GM12878 (cell line): Measurements from ENCODE around the gene TLL2. TPM values are rescaled to one million over a fixed set of nuclear protein-coding genes. Genes with fewer than 3 reads are reported as not detected.

Source experiments
- ATAC-seq: fragments of 200-7000 bp; cut with Tn5 transposase; 3 replicates; pipeline ENCODE4 v1.9.1; 2020; ENCODE audit warnings: mild to moderate bottlenecking, moderate library complexity
- BruUV-seq: library from RNA; stranded (reverse); fragments of 400-500 nt; replicated peaks from 2 replicates; lab custom pipeline; 2021; lab: Mats Ljungman, UMichigan
- CTCF ChIA-PET: fragments of 300-600 bp; sonication (Branson Sonifier 250); formaldehyde crosslinking; extraction: SDS; loops from one replicate; lab custom pipeline; 2021; ENCODE audit warnings: inconsistent platforms; lab: Yijun Ruan, JAX
- POLR2A ChIA-PET: fragments of 350-600 bp; formaldehyde crosslinking; extraction: SDS; loops from one replicate; lab custom pipeline; 2021; ENCODE audit warnings: inconsistent platforms; lab: Charles Lee
- RAD21 ChIA-PET: fragments of 300-600 bp; sonication (Branson Sonifier 250); formaldehyde crosslinking; loops from one replicate; lab custom pipeline; 2023; ENCODE audit warnings: antibody characterized with exemption; ENCODE audit not compliant: unreplicated experiment; lab: Charles Lee
- SMC1A ChIA-PET: fragments of 300-600 bp; sonication (Branson Sonifier 250); formaldehyde crosslinking; loops from one replicate; lab custom pipeline; 2023; ENCODE audit not compliant: unreplicated experiment, uncharacterized antibody; lab: Charles Lee
- DNase-seq: peaks from one replicate; pipeline ENCODE4 v3.0.0-alpha.2; 2011; ENCODE audit warnings: low read depth, low spot score
- FAIRE-seq: peaks from 3 replicates; lab custom pipeline; 2011; peaks lifted over from hg19 to GRCh38; lab: Jason Lieb, UNC
- H2AFZ ChIP-seq: 2 replicates; pipeline ENCODE4 v1.6.0; 2011; ENCODE audit warnings: low read depth, low read length, control low read depth; ENCODE audit not compliant: control insufficient read depth
- H3K27ac ChIP-seq: 2 replicates; pipeline ENCODE4 v1.5.1; 2011; ENCODE audit warnings: control low read depth; ENCODE audit not compliant: control insufficient read depth, insufficient read depth
- H3K27me3 ChIP-seq, 2 experiments: replicated peaks in 1 of 2; 2 replicates each; pipeline versions ENCODE4 v1.6.0 to v1.6.1; 2011; ENCODE audit warnings: low read length in 1 of 2; ENCODE audit not compliant: control insufficient read depth in 2 of 2, insufficient read depth in 2 of 2
- H3K36me3 ChIP-seq, 2 experiments: 2 replicates each; pipeline ENCODE4 v1.5.1; 2011; ENCODE audit warnings: low read length in 1 of 2; ENCODE audit not compliant: control insufficient read depth in 2 of 2, insufficient read depth in 2 of 2
- H3K4me1 ChIP-seq: 2 replicates; pipeline ENCODE4 v1.6.1; 2011; ENCODE audit warnings: mild to moderate bottlenecking, low read length, moderate library complexity, mixed read lengths; ENCODE audit not compliant: control insufficient read depth, insufficient read depth
- H3K4me2 ChIP-seq: 2 replicates; pipeline ENCODE4 v1.6.0; 2011; ENCODE audit warnings: control low read depth; ENCODE audit not compliant: control insufficient read depth, insufficient read depth
- H3K4me3 ChIP-seq: fragments of 200-600 bp; sonication (generic); 2 replicates; pipeline ENCODE4 v1.5.1; 2016
- H3K79me2 ChIP-seq: 2 replicates; pipeline ENCODE4 v1.6.0; 2011; ENCODE audit warnings: low read length; ENCODE audit not compliant: control insufficient read depth, insufficient read depth
- H3K9ac ChIP-seq: 2 replicates; pipeline ENCODE4 v1.8.0; 2011; ENCODE audit warnings: low read length, control low read depth, mixed read lengths; ENCODE audit not compliant: control insufficient read depth, insufficient read depth
- H3K9me3 ChIP-seq: replicated peaks from 3 replicates; pipeline ENCODE4 v1.5.1; 2011; ENCODE audit warnings: mild to moderate bottlenecking, low read length; ENCODE audit not compliant: control insufficient read depth, insufficient read depth
- H4K20me1 ChIP-seq: 2 replicates; pipeline ENCODE4 v1.6.0; 2011; ENCODE audit not compliant: control insufficient read depth, insufficient read depth
- NFYB ChIP-seq: IDR thresholded peaks from 2 replicates; pipeline ENCODE4 v1.6.1; 2011; ENCODE audit warnings: low read depth, mild to moderate bottlenecking, low read length, improper control_type of control experiment, moderate library complexity; ENCODE audit not compliant: insufficient read depth
- POU2F2 ChIP-seq: IDR thresholded peaks from 3 replicates; pipeline ENCODE4 v1.6.1; 2011; ENCODE audit warnings: low read depth, mild to moderate bottlenecking, low read length, borderline replicate concordance
- SREBF2 ChIP-seq: IDR thresholded peaks from 2 replicates; pipeline ENCODE4 v1.6.1; 2012; ENCODE audit warnings: mild to moderate bottlenecking, low read length
- ZNF217 ChIP-seq: fragments of 450-650 bp; IDR thresholded peaks from 2 replicates; pipeline ENCODE4 v1.6.1; 2017; ENCODE audit warnings: antibody characterized with exemption, mild to moderate bottlenecking
- WGBS: methylation state at CpG from one replicate; pipeline ENCODE4 v1.1.6; 2016; ENCODE audit warnings: low lambda C conversion rate; ENCODE audit not compliant: insufficient replicate concordance, insufficient coverage; ENCODE audit errors: missing lambda C conversion rate; 5-methylcytosine and 5-hydroxymethylcytosine counted together
- in situ Hi-C: fragments of 300-500 bp; cut with MboI; formaldehyde crosslinking; loops from 9 replicates; pipeline ENCODE4 v1.14.3; 2018; ENCODE audit warnings: mixed read lengths
- intact Hi-C: fragments of 100-400 bp; cut with micrococcal nuclease; formaldehyde crosslinking; loops from one replicate; pipeline ENCODE4 v1.14.2; 2022; ENCODE audit not compliant: unreplicated experiment
- polyA plus RNA-seq, 11 experiments: library from polyadenylated mRNA; depleted of rRNA in 4 of 11; unstranded in 6 of 11; stranded (reverse) in 5 of 11; fragments of >200 nt; fragmentation: Nextera tagmentation in 4 of 11; fragmentation: Illumina TruSeq in 1 of 11; extraction: Ambion mirVana in 4 of 11; extraction: Trizol in 1 of 11; gene quantifications; 1 replicate in 1 of 11; 2 replicates in 10 of 11; pipeline versions ENCODE4 v1.2.1 to v1.2.3, GENCODE V29; 2011 to 2016; ENCODE audit warnings: inconsistent platforms in 2 of 11, missing spikeins in 2 of 11, low read depth in 1 of 11
- total RNA-seq, 4 experiments: library from RNA; depleted of rRNA in 3 of 4; stranded (reverse); fragments of >200 nt in 3 of 4; fragmentation: Illumina TruSeq in 1 of 4; extraction: Trizol in 1 of 4; gene quantifications; 2 replicates each; pipeline versions ENCODE4 v1.2.1 to v1.2.3, GENCODE V29; 2013 to 2021
- TF ChIP-seq, protein P1 (sequence below): IDR thresholded peaks from 2 replicates; pipeline ENCODE4 v1.6.1; 2012; ENCODE audit warnings: low read depth, low read length, improper control_type of control experiment

TLL2 gene
- total and polyA plus RNA-seq, 10 of the 15 experiments (the other 5 are each of a cell fraction or from before 2014, with no cell fraction given), result 0.02 to 2.1 (median 0.52) TPM

DNA sequence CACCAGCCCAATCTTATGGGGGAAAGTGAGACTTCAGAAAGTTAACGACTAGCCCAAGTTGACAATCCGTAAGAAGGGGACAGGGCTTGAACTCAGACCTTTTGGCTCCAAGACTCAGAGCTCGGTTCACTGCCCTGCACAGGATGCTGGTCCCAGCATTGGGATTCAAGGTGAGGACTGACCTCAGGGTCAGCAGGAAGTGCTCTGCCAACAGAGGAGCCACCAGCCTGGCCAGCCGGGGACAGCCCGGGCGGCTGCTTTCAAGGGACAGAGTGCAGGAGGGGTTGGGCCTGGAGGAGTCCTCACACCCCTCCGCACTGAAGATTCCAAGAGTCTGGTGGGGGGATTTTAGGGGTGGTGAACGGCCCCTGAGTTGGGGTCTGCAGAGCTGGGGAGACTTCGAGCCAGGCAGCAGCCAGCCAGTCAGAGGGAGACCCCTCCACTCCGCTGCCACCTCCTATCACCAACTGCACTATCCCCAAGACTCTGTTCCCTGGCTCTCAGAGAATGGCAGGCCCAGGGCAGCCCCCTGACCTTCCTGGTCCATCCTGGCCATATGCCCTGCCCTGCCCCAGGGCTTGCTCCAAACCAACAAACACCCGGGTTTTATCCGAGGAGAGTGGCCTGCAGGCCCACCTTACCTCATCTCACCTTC lies 19.7 kb downstream of the TLL2 start (continued):
- TF ChIP-seq NFYB, result no peak
- TF ChIP-seq ZNF217, result no peak

DNA sequence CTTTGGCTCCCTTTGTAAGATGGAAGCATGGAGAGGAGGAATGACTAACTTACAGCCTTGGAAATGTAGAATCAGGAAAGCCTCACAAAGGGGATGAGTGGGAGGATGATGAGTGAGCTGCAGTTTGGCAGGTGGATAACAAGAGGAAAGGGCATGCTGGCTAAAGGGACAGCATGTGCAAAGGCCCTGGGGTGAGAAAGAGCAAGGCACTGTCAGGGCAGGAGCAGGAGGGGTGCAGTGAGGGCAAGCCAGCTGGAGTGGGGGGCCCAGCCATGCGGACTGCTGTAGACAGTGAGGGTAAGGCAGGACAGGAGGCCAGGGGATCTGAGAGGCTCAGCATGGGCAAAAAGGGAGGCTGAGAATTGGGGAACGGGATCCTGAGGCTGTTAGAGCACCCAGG lies 20.5 kb downstream of the TLL2 start:
- H4K20me1 ChIP-seq, result no peaks in the 10 kb centered on the region
- ChIA-PET RAD21 (no interaction called here), SMC1A (no interaction called here), POLR2A (no interaction called here), CTCF (no interaction called here)
- in situ Hi-C loops (no loop called here), intact Hi-C loops (no loop called here)
- no peaks in the 10 kb centered on the region for H3K9me3 ChIP-seq
- TF ChIP-seq, protein P1, sequence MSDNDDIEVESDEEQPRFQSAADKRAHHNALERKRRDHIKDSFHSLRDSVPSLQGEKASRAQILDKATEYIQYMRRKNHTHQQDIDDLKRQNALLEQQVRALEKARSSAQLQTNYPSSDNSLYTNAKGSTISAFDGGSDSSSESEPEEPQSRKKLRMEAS, result no peak
- TF ChIP-seq POU2F2, result no peak
- TF ChIP-seq SREBF2, result no peak
- no peak for DNase-seq
- H3K4me2 ChIP-seq, result no peak overlapping the region
- H3K9ac ChIP-seq, result no peak overlapping the region
- no peaks in the 10 kb centered on the region for H3K79me2 ChIP-seq
- no peaks in the 10 kb centered on the region for H3K27me3 ChIP-seq
- no peak for FAIRE-seq
- H2AFZ ChIP-seq, result no peak overlapping the region
- H3K27ac ChIP-seq, result no peak overlapping the region
- no peaks in the 10 kb centered on the region; a peak in 1 of 4 replicates for H3K36me3 ChIP-seq
- 0% methylated on average over 2 of the region's 2 CpGs for WGBS
- no peak overlapping the region for H3K4me3 ChIP-seq
- no peaks in the 10 kb centered on the region for H3K4me1 ChIP-seq
- ATAC-seq, result no peak
- BruUV-seq, result no TSS peak
